Lower leg skin (tissue), 4 donors: ENCODE results near the gene IPO13. TPM values are rescaled to one million over a fixed set of nuclear protein-coding genes. Genes with fewer than 3 reads are reported as not detected.

Source experiments
- DNase-seq, 2 donors: peaks; one replicate each; pipeline ENCODE4 v3.0.0-alpha.2; 2019; ENCODE audit warnings: low spot score in 2 of 2
- H3K4me3 ChIP-seq: fragments of 200-600 bp; sonication (generic); 2 replicates; pipeline ENCODE4 v1.5.1; 2017; ENCODE audit warnings: mild to moderate bottlenecking, low read depth; ENCODE audit not compliant: poor library complexity, severe bottlenecking
- POLR2A ChIP-seq, 2 donors: fragments of 450-650 bp; IDR thresholded peaks; one replicate each; pipeline ENCODE4 v1.6.1; 2016 to 2017; ENCODE audit warnings: antibody characterized with exemption in 2 of 2, mild to moderate bottlenecking in 1 of 2, moderate library complexity in 1 of 2
- WGBS, 2 donors: methylation state at CpG; one replicate each; pipeline ENCODE4 v1.1.5; 2018; 5-methylcytosine and 5-hydroxymethylcytosine counted together
- intact Hi-C: fragments of 100-400 bp; cut with DNase I; formaldehyde crosslinking; loops from one replicate; pipeline ENCODE4 v1.15.0; 2023; ENCODE audit warnings: low total_unique reads
- total RNA-seq, 4 donors: library from RNA; depleted of rRNA; stranded (reverse); fragments of >200 nt; gene quantifications; one replicate each; pipeline ENCODE4 v1.1.0, GENCODE V29; 2016
- TF ChIP-seq, protein P1 (sequence below), 3 donors: fragments of 450-650 bp; IDR thresholded peaks; one replicate each; pipeline ENCODE4 v1.5.1; 2016; ENCODE audit warnings: antibody characterized with exemption in 3 of 3, mild to moderate bottlenecking in 3 of 3, moderate library complexity in 2 of 3

IPO13 gene
- total RNA-seq, 4 donors from 2014 or later = 14.6 to 24.1 (median 18.2) TPM

DNA sequence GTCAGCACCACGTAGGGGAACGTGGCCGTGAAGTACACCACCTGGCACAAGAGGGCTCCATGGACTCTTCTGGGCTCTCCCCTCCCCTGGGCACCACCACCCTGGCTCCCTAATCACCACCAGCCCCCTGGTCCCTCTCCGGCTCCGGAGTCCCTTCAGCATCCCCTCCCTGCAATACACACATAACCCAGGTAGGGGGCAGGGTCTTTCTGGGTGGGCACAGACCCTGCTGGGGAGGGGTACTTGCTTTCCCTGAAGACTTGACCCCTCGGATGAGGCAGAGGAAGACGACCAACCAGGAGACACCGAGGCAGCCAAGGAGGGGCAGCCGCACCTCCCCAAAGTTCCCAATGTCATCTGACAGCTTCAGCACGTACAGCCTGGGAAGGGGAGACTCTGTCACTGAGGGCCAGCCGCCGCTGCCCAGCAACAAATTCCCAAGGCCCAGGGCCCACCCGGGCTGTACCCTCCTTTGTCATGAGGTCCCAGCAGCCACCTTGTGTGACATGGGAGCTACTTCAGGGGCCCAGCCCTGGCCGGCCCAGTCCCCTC, 55.9 kb downstream of the IPO13 start:
- DNase-seq = no peak
- H3K4me3 ChIP-seq = no peak overlapping the region
- intact Hi-C loops = no loop called here
- WGBS, 2 donors = 91 to 93% methylated on average over 13 of the region's 14 CpGs
- TF ChIP-seq, protein P1, sequence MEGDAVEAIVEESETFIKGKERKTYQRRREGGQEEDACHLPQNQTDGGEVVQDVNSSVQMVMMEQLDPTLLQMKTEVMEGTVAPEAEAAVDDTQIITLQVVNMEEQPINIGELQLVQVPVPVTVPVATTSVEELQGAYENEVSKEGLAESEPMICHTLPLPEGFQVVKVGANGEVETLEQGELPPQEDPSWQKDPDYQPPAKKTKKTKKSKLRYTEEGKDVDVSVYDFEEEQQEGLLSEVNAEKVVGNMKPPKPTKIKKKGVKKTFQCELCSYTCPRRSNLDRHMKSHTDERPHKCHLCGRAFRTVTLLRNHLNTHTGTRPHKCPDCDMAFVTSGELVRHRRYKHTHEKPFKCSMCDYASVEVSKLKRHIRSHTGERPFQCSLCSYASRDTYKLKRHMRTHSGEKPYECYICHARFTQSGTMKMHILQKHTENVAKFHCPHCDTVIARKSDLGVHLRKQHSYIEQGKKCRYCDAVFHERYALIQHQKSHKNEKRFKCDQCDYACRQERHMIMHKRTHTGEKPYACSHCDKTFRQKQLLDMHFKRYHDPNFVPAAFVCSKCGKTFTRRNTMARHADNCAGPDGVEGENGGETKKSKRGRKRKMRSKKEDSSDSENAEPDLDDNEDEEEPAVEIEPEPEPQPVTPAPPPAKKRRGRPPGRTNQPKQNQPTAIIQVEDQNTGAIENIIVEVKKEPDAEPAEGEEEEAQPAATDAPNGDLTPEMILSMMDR (IDR thresholded peaks at IDR 0.05) = no peak
- TF ChIP-seq POLR2A (IDR thresholded peaks at IDR 0.05) = no peak

DNA sequence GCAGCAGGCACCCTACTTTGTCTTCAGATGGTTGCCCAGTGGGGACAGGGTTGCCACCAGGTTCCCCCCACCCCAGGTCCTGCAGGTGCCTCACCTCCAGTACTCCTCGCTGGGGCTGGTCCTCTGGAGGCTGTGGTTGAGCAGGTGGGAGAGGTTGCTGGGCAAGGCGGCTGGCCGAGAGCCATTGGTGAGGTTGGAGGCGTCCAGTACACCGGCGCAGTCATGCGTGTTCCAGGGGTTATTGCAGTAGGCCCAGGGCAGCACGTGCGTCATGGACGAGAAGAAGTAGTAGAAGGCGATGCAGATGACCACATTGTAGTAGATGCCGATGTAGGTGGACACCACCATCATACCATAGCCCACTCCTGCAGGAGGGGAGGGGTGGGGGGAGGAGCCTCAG, 61.5 kb downstream of the IPO13 start:
- no peak for DNase-seq
- TF ChIP-seq, protein P1 (IDR thresholded peaks at IDR 0.05) = no peak
- no peak for TF ChIP-seq POLR2A (IDR thresholded peaks at IDR 0.05)
- intact Hi-C loops = loop anchor here (5.0 kb wide), 1 partner anchor 39 kb away; no protein-coding TSS in a partner anchor
- no peak overlapping the region for H3K4me3 ChIP-seq
- WGBS, 2 donors = 92 to 94% methylated on average over 12 of the region's 12 CpGs

DNA sequence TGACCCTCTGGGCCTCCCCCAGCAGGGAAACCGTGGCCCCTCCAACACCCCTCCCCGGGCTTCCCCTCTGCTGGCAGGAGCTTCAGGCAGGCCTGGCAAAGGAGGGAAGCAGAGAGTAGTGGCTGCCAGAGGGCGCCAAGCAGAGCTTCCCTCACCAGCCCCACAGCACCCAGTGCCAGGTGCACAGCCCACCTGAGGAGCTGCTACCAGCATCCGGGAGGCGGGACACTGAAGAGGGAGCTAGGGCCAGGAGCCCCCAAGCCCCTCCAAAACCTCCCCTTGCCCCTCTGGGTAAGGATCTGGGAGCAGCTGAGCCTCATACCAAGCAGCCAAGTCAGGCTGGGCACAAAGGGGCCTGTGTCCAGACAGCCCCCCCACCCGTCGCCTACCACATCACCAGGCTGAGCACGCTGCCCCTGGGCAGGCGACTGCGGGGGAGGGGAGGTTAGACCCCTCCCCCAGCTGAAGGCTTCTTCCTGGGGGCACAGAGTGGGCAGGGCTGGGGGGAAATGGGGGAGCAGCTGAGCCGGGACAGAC, 64.3 kb downstream of the IPO13 start:
- 74 to 76% methylated on average over 10 to 11 of the region's 11 CpGs for WGBS, 2 donors
- intact Hi-C loops = no loop called here
- no peak overlapping the region for H3K4me3 ChIP-seq
- DNase-seq = no peak
- TF ChIP-seq, protein P1 (IDR thresholded peaks at IDR 0.05) = no peak
- no peak for TF ChIP-seq POLR2A (IDR thresholded peaks at IDR 0.05)

DNA sequence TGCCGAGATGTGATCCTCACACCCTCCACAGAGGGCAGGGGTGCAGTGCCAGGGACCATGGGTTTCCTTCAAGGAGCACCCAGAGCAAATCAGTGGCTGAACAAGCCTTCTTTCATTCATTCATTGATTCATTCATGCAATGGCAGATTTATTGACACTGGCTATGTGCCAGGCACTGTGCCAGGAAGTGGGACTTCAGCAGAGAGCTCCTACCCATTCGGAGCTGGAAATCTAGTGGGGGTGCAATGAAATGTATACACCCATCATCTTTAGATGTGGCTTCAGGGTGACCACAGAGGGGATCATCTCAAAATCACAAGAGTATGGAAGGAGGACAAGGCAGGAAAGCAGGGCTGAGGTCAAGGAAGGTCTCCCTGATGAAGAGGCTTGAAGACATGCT, 65.7 kb downstream of the IPO13 start:
- intact Hi-C loops = no loop called here
- WGBS, 2 donors = 70 to 77% methylated on average over 2 of the region's 2 CpGs
- no peak for DNase-seq
- no peak for TF ChIP-seq POLR2A (IDR thresholded peaks at IDR 0.05)
- TF ChIP-seq, protein P1 (IDR thresholded peaks at IDR 0.05) = no peak
- no peak overlapping the region for H3K4me3 ChIP-seq

DNA sequence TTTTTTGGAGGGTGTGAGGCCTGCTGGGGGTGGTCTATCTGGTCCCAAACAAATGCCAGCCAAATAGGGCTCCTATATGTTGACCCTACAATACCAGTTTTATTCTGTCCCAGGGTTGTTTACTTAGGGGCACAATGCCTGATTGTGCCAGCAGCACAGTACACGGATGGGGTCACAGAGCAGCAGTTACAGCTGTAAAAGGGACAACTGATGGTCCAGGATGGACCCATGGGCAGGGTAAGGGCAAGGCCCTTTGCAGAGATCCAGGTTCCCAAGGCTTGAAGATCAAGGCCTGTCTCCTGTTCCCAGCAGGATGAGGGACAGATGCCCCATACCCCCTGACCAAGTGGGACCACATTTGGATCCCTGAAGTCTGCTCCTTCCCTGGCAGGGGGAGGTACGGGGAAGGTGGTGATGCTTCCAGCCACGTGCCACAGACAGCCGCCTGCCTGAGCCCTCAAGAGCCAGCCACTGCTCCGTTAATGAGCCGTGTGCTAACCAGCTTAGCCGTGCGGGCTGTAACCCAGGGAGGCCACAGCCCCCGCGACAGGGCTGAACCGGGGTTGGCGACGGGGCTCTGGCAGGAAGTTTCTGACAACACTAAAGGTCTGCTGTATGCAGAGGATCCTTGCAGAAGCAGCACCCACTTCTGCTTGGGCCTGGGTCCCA, 66.3 kb downstream of the IPO13 start:
- intact Hi-C loops = no loop called here
- WGBS, 2 donors = 81 to 82% methylated on average over 2 to 9 of the region's 13 CpGs
- no peak for TF ChIP-seq POLR2A (IDR thresholded peaks at IDR 0.05)
- TF ChIP-seq, protein P1 (IDR thresholded peaks at IDR 0.05) = no peak
- no peak overlapping the region for H3K4me3 ChIP-seq
- DNase-seq = no peak
